ENCODE results near the gene ARL4D. TPM values are rescaled to one million over a fixed set of nuclear protein-coding genes. Genes with fewer than 3 reads are reported as not detected.
A peak's percentile ranks its signal among the peaks of the same experiment; 100 is the strongest.

ARL4D gene
- total and polyA plus RNA-seq, 2 donors (not counting 1 experiment from before 2014, with no cell fraction given) = 11.3 to 14.5 TPM

GRCh38 chr17:43400943-43401717, 2.3 kb downstream of the ARL4D start:
- Histone ChIP-seq H3K9ac (ENCODE audit: low read length) (peak overlapping the region; percentile 18), H3K27ac (ENCODE audit: low read length in 2 of 2) (peak overlapping the region; percentile 27 to 66), H3K36me3 (replicated peaks in 1 of 2; ENCODE audit: control extremely low read depth in 1 of 2, control insufficient read depth in 1 of 2, extremely low read depth in 1 of 2, insufficient read depth in 2 of 2, low read length in 1 of 2) (no peaks in the 10 kb centered on the region), H3K4me3 (ENCODE audit: control extremely low read depth in 1 of 5, extremely low read depth in 1 of 5, insufficient read depth in 1 of 5, low read depth in 2 of 5, low read length in 4 of 5) (peak overlapping the region in 2 of 5 experiments; percentile 2 to 8), H4K20me1 (ENCODE audit: control insufficient read depth, insufficient read depth, low read length, poor library complexity, severe bottlenecking) (no peaks in the 10 kb centered on the region), H3K27me3 (replicated peaks in 1 of 4; ENCODE audit: control extremely low read depth in 1 of 4, control insufficient read depth in 3 of 4, insufficient read depth in 4 of 4, low read length in 3 of 4) (no peaks in the 10 kb centered on the region), H3K79me2 (ENCODE audit: control insufficient read depth, insufficient read depth, low read length) (peaks cover 8% of the 10 kb centered on the region), H3K9me3 (ENCODE audit: control extremely low read depth in 1 of 3, control insufficient read depth in 2 of 3, insufficient read depth in 1 of 3, low read length in 2 of 3) (no peaks in the 10 kb centered on the region), H2AFZ (ENCODE audit: insufficient read depth, low read depth, low read length, poor library complexity, severe bottlenecking) (no peak overlapping the region), H3K4me2 (replicated peaks; ENCODE audit: low read depth, low read length, poor library complexity, severe bottlenecking) (peak overlapping the region; percentile 82), H3K4me1 (ENCODE audit: control insufficient read depth in 2 of 2, insufficient read depth in 2 of 2, low read length in 2 of 2) (peaks cover 30 to 48% of the 10 kb centered on the region in 2 donors)
- Mint-ChIP-seq H3K9me3 (ENCODE audit: insufficient read depth) (no peaks in the 10 kb centered on the region), H3K27me3 (peaks cover 3% of the 10 kb centered on the region), H3K27ac (peak overlapping the region; percentile 76), H3K4me1 (peaks cover 57% of the 10 kb centered on the region), H3K4me3 (peak overlapping the region; percentile 90)
- intact Hi-C loops (cut with micrococcal nuclease) = no loop called here
- ATAC-seq (ENCODE audit: low read depth) = no peak
- POLR2A ChIA-PET = interaction anchor here (0.6 to 4.0 kb wide), 3 partner anchors 33 to 403 kb away, joined by 3 to 48 read pairs (median 4); partner anchors contain the start of genes DHX8 and RPL27
- TF ChIP-seq CTCF (IDR thresholded peaks at IDR 0.05) (no peak), EZH2 (IDR thresholded peaks at IDR 0.05; ENCODE audit: borderline replicate concordance, insufficient read depth, low read depth, low read length, poor library complexity, severe bottlenecking) (no peak)
- DNase-seq = peak; percentile 38
- CTCF ChIA-PET = interaction anchor here (0.6 to 11.5 kb wide), 3 partner anchors 14 to 212 kb away, joined by 3 to 218 read pairs (median 3); partner anchors contain the start of gene DHX8
- 95% methylated on average over 2 of the region's 4 CpGs for WGBS (ENCODE audit: insufficient coverage)

- Histone ChIP-seq H3K4me1 (ENCODE audit: control insufficient read depth in 2 of 2, insufficient read depth in 2 of 2, low read length in 2 of 2) (peaks cover 26 to 40% of the 10 kb centered on the region in 2 donors), H3K36me3 (replicated peaks in 1 of 2; ENCODE audit: control extremely low read depth in 1 of 2, control insufficient read depth in 1 of 2, extremely low read depth in 1 of 2, insufficient read depth in 2 of 2, low read length in 1 of 2) (no peaks in the 10 kb centered on the region), H3K4me2 (replicated peaks; ENCODE audit: low read depth, low read length, poor library complexity, severe bottlenecking) (peak overlapping the region; percentile 11), H3K27me3 (replicated peaks in 1 of 4; ENCODE audit: control extremely low read depth in 1 of 4, control insufficient read depth in 3 of 4, insufficient read depth in 4 of 4, low read length in 3 of 4) (no peaks in the 10 kb centered on the region), H3K79me2 (ENCODE audit: control insufficient read depth, insufficient read depth, low read length) (peaks cover 8% of the 10 kb centered on the region), H3K27ac (ENCODE audit: low read length in 2 of 2) (peak overlapping the region in 1 of 2 donors; percentile 66), H4K20me1 (ENCODE audit: control insufficient read depth, insufficient read depth, low read length, poor library complexity, severe bottlenecking) (no peaks in the 10 kb centered on the region), H3K4me3 (ENCODE audit: control extremely low read depth in 1 of 5, extremely low read depth in 1 of 5, insufficient read depth in 1 of 5, low read depth in 2 of 5, low read length in 4 of 5) (no peak overlapping the region), H2AFZ (ENCODE audit: insufficient read depth, low read depth, low read length, poor library complexity, severe bottlenecking) (no peak overlapping the region), H3K9me3 (ENCODE audit: control extremely low read depth in 1 of 3, control insufficient read depth in 2 of 3, insufficient read depth in 1 of 3, low read length in 2 of 3) (no peaks in the 10 kb centered on the region), H3K9ac (ENCODE audit: low read length) (no peak overlapping the region)
- Mint-ChIP-seq H3K27ac (peak overlapping the region; percentile 37), H3K4me3 (peak overlapping the region; percentile 90), H3K27me3 (peaks cover 3% of the 10 kb centered on the region), H3K4me1 (peaks cover 50% of the 10 kb centered on the region), H3K9me3 (ENCODE audit: insufficient read depth) (no peaks in the 10 kb centered on the region)
- no peak for TF ChIP-seq CTCF (IDR thresholded peaks at IDR 0.05)
- TF ChIP-seq EZH2 (IDR thresholded peaks at IDR 0.05; ENCODE audit: borderline replicate concordance, insufficient read depth, low read depth, low read length, poor library complexity, severe bottlenecking) = no peak
- CTCF ChIA-PET = interaction anchor here (11.5 kb wide), 1 partner anchor 81 kb away, joined by 218 read pairs; the partner anchor contains the start of gene DHX8
- DNase-seq = peak; percentile 51
- ATAC-seq (ENCODE audit: low read depth) = peak; percentile 21
- WGBS (ENCODE audit: insufficient coverage) = 50% methylated on average over 2 of the region's 6 CpGs
- POLR2A ChIA-PET = interaction anchor here (0.6 kb wide), 1 partner anchor 14 kb away, joined by 3 read pairs; no protein-coding TSS in a partner anchor
- intact Hi-C loops (cut with micrococcal nuclease) = no loop called here
These were observed 3.3 kb downstream of the ARL4D start for GRCh38 chr17:43402078-43402477.
